GM12878 (cell line): ENCODE results near the gene SOAT2. TPM values are rescaled to one million over a fixed set of nuclear protein-coding genes. Genes with fewer than 3 reads are reported as not detected.

Experiments used
- ATAC-seq: fragments of 200-7000 bp; cut with Tn5 transposase; 3 replicates; pipeline ENCODE4 v1.9.1; 2020; ENCODE audit warnings: mild to moderate bottlenecking, moderate library complexity
- BruUV-seq: library from RNA; stranded (reverse); fragments of 400-500 nt; replicated peaks from 2 replicates; lab custom pipeline; 2021; lab: Mats Ljungman, UMichigan
- CTCF ChIA-PET: fragments of 300-600 bp; sonication (Branson Sonifier 250); formaldehyde crosslinking; extraction: SDS; loops from one replicate; lab custom pipeline; 2021; ENCODE audit warnings: inconsistent platforms; lab: Yijun Ruan, JAX
- POLR2A ChIA-PET: fragments of 350-600 bp; formaldehyde crosslinking; extraction: SDS; loops from one replicate; lab custom pipeline; 2021; ENCODE audit warnings: inconsistent platforms; lab: Charles Lee
- RAD21 ChIA-PET: fragments of 300-600 bp; sonication (Branson Sonifier 250); formaldehyde crosslinking; loops from one replicate; lab custom pipeline; 2023; ENCODE audit warnings: antibody characterized with exemption; ENCODE audit not compliant: unreplicated experiment; lab: Charles Lee
- SMC1A ChIA-PET: fragments of 300-600 bp; sonication (Branson Sonifier 250); formaldehyde crosslinking; loops from one replicate; lab custom pipeline; 2023; ENCODE audit not compliant: unreplicated experiment, uncharacterized antibody; lab: Charles Lee
- DNase-seq: peaks from one replicate; pipeline ENCODE4 v3.0.0-alpha.2; 2011; ENCODE audit warnings: low read depth, low spot score
- FAIRE-seq: peaks from 3 replicates; lab custom pipeline; 2011; peaks lifted over from hg19 to GRCh38; lab: Jason Lieb, UNC
- H2AFZ ChIP-seq: 2 replicates; pipeline ENCODE4 v1.6.0; 2011; ENCODE audit warnings: low read depth, low read length, control low read depth; ENCODE audit not compliant: control insufficient read depth
- H3K27ac ChIP-seq: 2 replicates; pipeline ENCODE4 v1.5.1; 2011; ENCODE audit warnings: control low read depth; ENCODE audit not compliant: control insufficient read depth, insufficient read depth
- H3K27me3 ChIP-seq, 2 experiments: replicated peaks in 1 of 2; 2 replicates each; pipeline versions ENCODE4 v1.6.0 to v1.6.1; 2011; ENCODE audit warnings: low read length in 1 of 2; ENCODE audit not compliant: control insufficient read depth in 2 of 2, insufficient read depth in 2 of 2
- H3K36me3 ChIP-seq, 2 experiments: 2 replicates each; pipeline ENCODE4 v1.5.1; 2011; ENCODE audit warnings: low read length in 1 of 2; ENCODE audit not compliant: control insufficient read depth in 2 of 2, insufficient read depth in 2 of 2
- H3K4me1 ChIP-seq: 2 replicates; pipeline ENCODE4 v1.6.1; 2011; ENCODE audit warnings: mild to moderate bottlenecking, low read length, moderate library complexity, mixed read lengths; ENCODE audit not compliant: control insufficient read depth, insufficient read depth
- H3K4me2 ChIP-seq: 2 replicates; pipeline ENCODE4 v1.6.0; 2011; ENCODE audit warnings: control low read depth; ENCODE audit not compliant: control insufficient read depth, insufficient read depth
- H3K4me3 ChIP-seq: fragments of 200-600 bp; sonication (generic); 2 replicates; pipeline ENCODE4 v1.5.1; 2016
- H3K79me2 ChIP-seq: 2 replicates; pipeline ENCODE4 v1.6.0; 2011; ENCODE audit warnings: low read length; ENCODE audit not compliant: control insufficient read depth, insufficient read depth
- H3K9ac ChIP-seq: 2 replicates; pipeline ENCODE4 v1.8.0; 2011; ENCODE audit warnings: low read length, control low read depth, mixed read lengths; ENCODE audit not compliant: control insufficient read depth, insufficient read depth
- H3K9me3 ChIP-seq: replicated peaks from 3 replicates; pipeline ENCODE4 v1.5.1; 2011; ENCODE audit warnings: mild to moderate bottlenecking, low read length; ENCODE audit not compliant: control insufficient read depth, insufficient read depth
- H4K20me1 ChIP-seq: 2 replicates; pipeline ENCODE4 v1.6.0; 2011; ENCODE audit not compliant: control insufficient read depth, insufficient read depth
- CBX3 ChIP-seq: fragments of 200-600 bp; sonication (generic); IDR thresholded peaks from 2 replicates; pipeline ENCODE4 v1.6.1; 2016; ENCODE audit warnings: low read depth, borderline replicate concordance
- MLLT1 ChIP-seq: fragments of 450-650 bp; IDR thresholded peaks from 2 replicates; pipeline ENCODE4 v1.6.1; 2016; ENCODE audit warnings: mild to moderate bottlenecking
- MTA3 ChIP-seq: IDR thresholded peaks from 2 replicates; pipeline ENCODE4 v1.6.1; 2012; ENCODE audit warnings: low read length, inconsistent platforms, borderline replicate concordance
- NBN ChIP-seq: fragments of 450-650 bp; IDR thresholded peaks from 2 replicates; pipeline ENCODE4 v1.6.1; 2016
- NFIC ChIP-seq: IDR thresholded peaks from 2 replicates; pipeline ENCODE4 v1.6.1; 2012; ENCODE audit warnings: low read depth, mild to moderate bottlenecking, inconsistent platforms, low read length, moderate library complexity
- SRF ChIP-seq, 2 experiments: IDR thresholded peaks; 2 replicates each; pipeline ENCODE4 v1.6.1; 2011; ENCODE audit warnings: low read depth in 2 of 2, low read length in 2 of 2, mild to moderate bottlenecking in 1 of 2, moderate library complexity in 1 of 2
- ZNF24 ChIP-seq: fragments of 450-650 bp; IDR thresholded peaks from 2 replicates; pipeline ENCODE4 v1.6.1; 2017; ENCODE audit warnings: antibody characterized with exemption, mild to moderate bottlenecking
- in situ Hi-C: fragments of 300-500 bp; cut with MboI; formaldehyde crosslinking; loops from 9 replicates; pipeline ENCODE4 v1.14.3; 2018; ENCODE audit warnings: mixed read lengths
- intact Hi-C: fragments of 100-400 bp; cut with micrococcal nuclease; formaldehyde crosslinking; loops from one replicate; pipeline ENCODE4 v1.14.2; 2022; ENCODE audit not compliant: unreplicated experiment
- polyA plus RNA-seq, 11 experiments: library from polyadenylated mRNA; depleted of rRNA in 4 of 11; unstranded in 6 of 11; stranded (reverse) in 5 of 11; fragments of >200 nt; fragmentation: Nextera tagmentation in 4 of 11; fragmentation: Illumina TruSeq in 1 of 11; extraction: Ambion mirVana in 4 of 11; extraction: Trizol in 1 of 11; gene quantifications; 1 replicate in 1 of 11; 2 replicates in 10 of 11; pipeline versions ENCODE4 v1.2.1 to v1.2.3, GENCODE V29; 2011 to 2016; ENCODE audit warnings: inconsistent platforms in 2 of 11, missing spikeins in 2 of 11, low read depth in 1 of 11
- total RNA-seq, 4 experiments: library from RNA; depleted of rRNA in 3 of 4; stranded (reverse); fragments of >200 nt in 3 of 4; fragmentation: Illumina TruSeq in 1 of 4; extraction: Trizol in 1 of 4; gene quantifications; 2 replicates each; pipeline versions ENCODE4 v1.2.1 to v1.2.3, GENCODE V29; 2013 to 2021

SOAT2 gene
- total and polyA plus RNA-seq, 10 of the 15 experiments (the other 5 are each of a cell fraction or from before 2014, with no cell fraction given), result 0.08 to 1.7 (median 0.69) TPM

GRCh38 chr12:53123578-53124351, 20.5 kb downstream of the SOAT2 start (continued):
- TF ChIP-seq MLLT1 (no peak), NFIC (no peak), NBN (no peak), SRF (IDR thresholded peaks at IDR 0.05; ENCODE audit: low read depth in 2 of 2, low read length in 2 of 2) (no peak), CBX3 (no peak)

GRCh38 chr12:53124352-53124723, 21.1 kb downstream of the SOAT2 start:
- no peak overlapping the region for H2AFZ ChIP-seq
- H3K4me1 ChIP-seq, result no peaks in the 10 kb centered on the region
- BruUV-seq, result no TSS peak
- no peaks in the 10 kb centered on the region for H3K79me2 ChIP-seq
- ChIA-PET SMC1A (interaction anchor here (0.6 kb wide), 1 partner anchor 239 kb away, joined by 3 read pairs; no protein-coding TSS in a partner anchor), CTCF (no interaction called here), RAD21 (interaction anchor here (0.7 kb wide), 1 partner anchor 33 kb away, joined by 3 read pairs; no protein-coding TSS in a partner anchor), POLR2A (no interaction called here)
- TF ChIP-seq MTA3, result no peak
- peak; percentile 76; the same call in 1 of the 2 replicates for TF ChIP-seq ZNF24
- H3K9ac ChIP-seq, result no peak overlapping the region
- DNase-seq (no peak), ATAC-seq (no peak), FAIRE-seq (no peak)
- H3K27ac ChIP-seq, result no peak overlapping the region
- no peaks in the 10 kb centered on the region for H3K9me3 ChIP-seq
- intact Hi-C loops, result no loop called here
- H4K20me1 ChIP-seq, result no peaks in the 10 kb centered on the region
- no peaks in the 10 kb centered on the region; a peak in 1 of 4 replicates for H3K27me3 ChIP-seq
- H3K4me3 ChIP-seq, result no peak overlapping the region
- in situ Hi-C loops, result no loop called here
- no peaks in the 10 kb centered on the region for H3K36me3 ChIP-seq
- no peak overlapping the region for H3K4me2 ChIP-seq
